Breast epithelium (tissue), 4 donors: Measurements from ENCODE around the gene COA6. TPM values are rescaled to one million over a fixed set of nuclear protein-coding genes. Genes with fewer than 3 reads are reported as not detected.
A peak's percentile ranks its signal among the peaks of the same experiment; 100 is the strongest.
"Not testable (repeated sequence)": the region's sequence is repeated elsewhere in the genome, so short reads cannot be mapped to it uniquely, and the experiment has no call there.

Source experiments
- DNase-seq, 2 donors: peaks; one replicate each; pipeline ENCODE4 v3.0.0-alpha.2; 2019; ENCODE audit warnings: low spot score in 2 of 2
- H3K27ac ChIP-seq, 2 donors: fragments of 200-600 bp; sonication (generic) in 1 of 2; one replicate each; pipeline ENCODE4 v1.5.1; 2016 to 2019; ENCODE audit warnings: mild to moderate bottlenecking in 1 of 2
- H3K27me3 ChIP-seq, 2 donors: fragments of 200-600 bp; sonication (generic) in 1 of 2; one replicate each; pipeline versions ENCODE4 v1.5.1 to v1.6.0; 2017 to 2019; ENCODE audit warnings: control low read depth in 1 of 2, mild to moderate bottlenecking in 1 of 2
- H3K36me3 ChIP-seq: fragments of 200-600 bp; one replicate; pipeline ENCODE4 v1.5.1; 2019
- H3K4me1 ChIP-seq, 2 donors: fragments of 200-600 bp; sonication (generic); one replicate each; pipeline ENCODE4 v1.5.1; 2016 to 2019; ENCODE audit warnings: control low read depth in 1 of 2
- H3K4me3 ChIP-seq, 3 donors: fragments of 200-600 bp; sonication (generic); 1 replicate in 2 of 3; 2 replicates in 1 of 3; pipeline ENCODE4 v1.5.1; 2016 to 2019; ENCODE audit warnings: mild to moderate bottlenecking in 3 of 3, moderate library complexity in 2 of 3
- H3K9me3 ChIP-seq, 2 donors: fragments of 200-600 bp; sonication (generic) in 1 of 2; one replicate each; pipeline ENCODE4 v1.5.1; 2016 to 2019; ENCODE audit warnings: control low read depth in 1 of 2
- POLR2A ChIP-seq: fragments of 450-650 bp; IDR thresholded peaks from one replicate; pipeline ENCODE4 v1.6.1; 2016; ENCODE audit warnings: antibody characterized with exemption, mild to moderate bottlenecking, moderate library complexity
- POLR2AphosphoS5 ChIP-seq, 3 donors: sonication (generic); formaldehyde crosslinking; IDR thresholded peaks; one replicate each; pipeline ENCODE4 v1.6.1; 2017; ENCODE audit warnings: antibody characterized with exemption in 3 of 3
- intact Hi-C: fragments of 100-400 bp; cut with DNase I; formaldehyde crosslinking; loops from one replicate; pipeline ENCODE4 v1.15.1; 2023; ENCODE audit warnings: low total_unique reads
- total RNA-seq, 3 donors: library from RNA; depleted of rRNA; stranded (reverse); fragments of >200 nt; gene quantifications; one replicate each; pipeline ENCODE4 v1.1.0, GENCODE V29; 2016
- TF ChIP-seq, protein P1 (sequence below), 3 donors: fragments of 450-650 bp; IDR thresholded peaks; one replicate each; pipeline ENCODE4 v1.5.1; 2016 to 2017; ENCODE audit warnings: antibody characterized with exemption in 3 of 3, mild to moderate bottlenecking in 3 of 3, moderate library complexity in 3 of 3

COA6 gene
- total RNA-seq, 3 donors from 2014 or later, result 10.4 to 17.7 (median 14.6) TPM

DNA sequence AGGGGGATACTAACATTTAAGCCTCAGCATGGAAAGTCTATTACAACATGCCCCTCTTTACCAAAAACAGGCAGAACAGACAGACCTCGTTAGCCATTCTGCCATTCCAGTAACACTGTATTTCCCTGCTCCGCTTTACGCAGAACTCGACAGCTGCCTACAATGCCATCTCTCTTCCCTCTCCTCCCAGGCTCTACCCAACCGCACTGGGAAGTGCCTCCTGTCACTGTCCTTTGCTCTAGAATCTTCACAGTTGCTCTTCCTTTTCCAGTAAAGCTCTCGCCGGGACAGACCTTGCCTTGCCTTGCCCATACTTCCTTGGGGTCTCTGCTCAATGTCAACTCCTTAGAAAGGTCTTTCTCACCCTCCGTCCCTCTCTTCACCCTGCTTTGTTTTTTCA lies 22.8 kb downstream of the COA6 start:
- Histone ChIP-seq H3K9me3 (no peaks in the 10 kb centered on the region), H3K4me3 (no peak overlapping the region), H3K4me1 (no peaks in the 10 kb centered on the region), H3K27me3 (no peaks in the 10 kb centered on the region), H3K36me3 (peaks cover 4% of the 10 kb centered on the region), H3K27ac (no peak overlapping the region)
- intact Hi-C loops, result no loop called here
- no peak for DNase-seq
- no peak for TF ChIP-seq POLR2AphosphoS5 (IDR thresholded peaks at IDR 0.05)
- TF ChIP-seq, protein P1, sequence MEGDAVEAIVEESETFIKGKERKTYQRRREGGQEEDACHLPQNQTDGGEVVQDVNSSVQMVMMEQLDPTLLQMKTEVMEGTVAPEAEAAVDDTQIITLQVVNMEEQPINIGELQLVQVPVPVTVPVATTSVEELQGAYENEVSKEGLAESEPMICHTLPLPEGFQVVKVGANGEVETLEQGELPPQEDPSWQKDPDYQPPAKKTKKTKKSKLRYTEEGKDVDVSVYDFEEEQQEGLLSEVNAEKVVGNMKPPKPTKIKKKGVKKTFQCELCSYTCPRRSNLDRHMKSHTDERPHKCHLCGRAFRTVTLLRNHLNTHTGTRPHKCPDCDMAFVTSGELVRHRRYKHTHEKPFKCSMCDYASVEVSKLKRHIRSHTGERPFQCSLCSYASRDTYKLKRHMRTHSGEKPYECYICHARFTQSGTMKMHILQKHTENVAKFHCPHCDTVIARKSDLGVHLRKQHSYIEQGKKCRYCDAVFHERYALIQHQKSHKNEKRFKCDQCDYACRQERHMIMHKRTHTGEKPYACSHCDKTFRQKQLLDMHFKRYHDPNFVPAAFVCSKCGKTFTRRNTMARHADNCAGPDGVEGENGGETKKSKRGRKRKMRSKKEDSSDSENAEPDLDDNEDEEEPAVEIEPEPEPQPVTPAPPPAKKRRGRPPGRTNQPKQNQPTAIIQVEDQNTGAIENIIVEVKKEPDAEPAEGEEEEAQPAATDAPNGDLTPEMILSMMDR (IDR thresholded peaks at IDR 0.05), result no peak
- TF ChIP-seq POLR2A, result no peak

GRCh38 chr1:234396871-234397270 lies 23.6 kb downstream of the COA6 start:
- peaks cover 2% of the 10 kb centered on the region for H3K36me3 ChIP-seq
- intact Hi-C loops, result no loop called here
- H3K4me1 ChIP-seq, result no peaks in the 10 kb centered on the region
- no peaks in the 10 kb centered on the region for H3K27me3 ChIP-seq
- no peak overlapping the region for H3K4me3 ChIP-seq
- TF ChIP-seq, protein P1 (IDR thresholded peaks at IDR 0.05), result no peak
- no peak for TF ChIP-seq POLR2AphosphoS5 (IDR thresholded peaks at IDR 0.05)
- no peak for TF ChIP-seq POLR2A
- no peak overlapping the region for H3K27ac ChIP-seq
- H3K9me3 ChIP-seq, result no peaks in the 10 kb centered on the region
- DNase-seq, result no peak

DNA sequence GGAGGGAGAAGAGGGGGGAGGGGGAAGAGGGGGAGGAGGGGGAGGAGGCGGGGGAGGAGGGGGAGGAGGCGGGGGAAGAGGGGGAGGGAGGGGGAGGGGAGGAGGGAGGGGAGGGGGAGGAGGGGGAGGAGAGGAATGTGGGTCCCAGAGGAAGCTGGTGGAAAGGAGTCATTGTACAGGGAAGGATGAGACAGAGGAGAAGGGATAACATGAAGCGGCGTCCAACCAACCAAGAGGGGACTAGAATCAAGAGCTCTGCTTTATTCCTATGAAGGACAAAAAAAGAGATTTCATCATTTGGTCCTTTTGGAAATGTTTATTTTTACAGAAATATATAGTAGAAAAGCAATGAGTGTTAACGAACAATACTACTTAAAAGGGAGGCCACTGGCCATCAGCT lies 24.5 kb downstream of the COA6 start:
- DNase-seq, result no peak
- Histone ChIP-seq H3K27me3 (no peaks in the 10 kb centered on the region), H3K36me3 (no peaks in the 10 kb centered on the region), H3K9me3 (no peaks in the 10 kb centered on the region), H3K4me3 (no peak overlapping the region), H3K27ac (no peak overlapping the region), H3K4me1 (no peaks in the 10 kb centered on the region)
- intact Hi-C loops, result no loop called here
- no peak for TF ChIP-seq POLR2A
- no peak for TF ChIP-seq POLR2AphosphoS5 (IDR thresholded peaks at IDR 0.05)
- TF ChIP-seq, protein P1 (IDR thresholded peaks at IDR 0.05), result no peak

GRCh38 chr1:234398849-234399381 lies 25.7 kb downstream of the COA6 start:
- no peaks in the 10 kb centered on the region for H3K36me3 ChIP-seq
- TF ChIP-seq POLR2AphosphoS5 (IDR thresholded peaks at IDR 0.05) (no peak), POLR2A (no peak)
- TF ChIP-seq, protein P1 (IDR thresholded peaks at IDR 0.05), result no peak
- no peaks in the 10 kb centered on the region for H3K9me3 ChIP-seq
- no peak for DNase-seq
- H3K4me1 ChIP-seq, result no peaks in the 10 kb centered on the region
- peak overlapping the region in 1 of 3 donors; percentile 32 for H3K4me3 ChIP-seq
- intact Hi-C loops, result no loop called here
- H3K27me3 ChIP-seq, result no peaks in the 10 kb centered on the region
- no peak overlapping the region for H3K27ac ChIP-seq

DNA sequence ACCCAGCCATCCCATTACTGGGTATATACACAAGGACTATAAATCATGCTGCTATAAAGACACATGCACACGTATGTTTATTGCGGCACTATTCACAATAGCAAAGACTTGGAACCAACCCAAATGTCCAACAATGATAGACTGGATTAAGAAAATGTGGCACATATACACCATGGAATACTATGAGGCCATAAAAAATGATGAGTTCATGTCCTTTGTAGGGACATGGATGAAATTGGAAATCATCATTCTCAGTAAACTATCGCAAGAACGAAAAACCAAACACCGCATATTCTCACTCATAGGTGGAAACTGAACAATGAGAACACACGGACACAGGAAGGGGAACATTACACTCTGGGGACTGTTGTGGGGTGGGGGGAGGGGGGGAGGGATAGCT lies 26.3 kb downstream of the COA6 start:
- H3K36me3 ChIP-seq, H3K27ac ChIP-seq, H3K4me1 ChIP-seq, DNase-seq, intact Hi-C loops, H3K4me3 ChIP-seq, H3K9me3 ChIP-seq, H3K27me3 ChIP-seq: not testable (repeated sequence)

- Histone ChIP-seq H3K27ac (peak overlapping the region in 1 of 2 donors; percentile 15), H3K4me1 (no peaks in the 10 kb centered on the region), H3K9me3 (no peaks in the 10 kb centered on the region), H3K27me3 (no peaks in the 10 kb centered on the region), H3K4me3 (no peak overlapping the region), H3K36me3 (no peaks in the 10 kb centered on the region)
- no peak for DNase-seq
- TF ChIP-seq POLR2AphosphoS5 (IDR thresholded peaks at IDR 0.05) (no peak), POLR2A (no peak)
- TF ChIP-seq, protein P1 (IDR thresholded peaks at IDR 0.05), result no peak
- intact Hi-C loops, result no loop called here
These were observed 27.5 kb downstream of the COA6 start for GRCh38 chr1:234400773-234401172.
